ENCODE measurements around the gene CFAP73. TPM values are rescaled to one million over a fixed set of nuclear protein-coding genes. Genes with fewer than 3 reads are reported as not detected.

Gene CFAP73
- total and polyA plus RNA-seq, 3 donors from 2014 or later: 0.81 to 1.2 TPM; not detected in 1

GRCh38 chr12:113174461-113175384, 25.2 kb downstream of the CFAP73 start:
- DNase-seq: peak; percentile 89
- Histone ChIP-seq H3K4me1 (peaks cover 11% of the 10 kb centered on the region), H3K27ac (peak overlapping the region in 1 of 2 donors; percentile 44), H3K4me3 (no peak overlapping the region), H3K27me3 (no peaks in the 10 kb centered on the region), H3K36me3 (ENCODE audit: low read depth, missing control alignments) (no peaks in the 10 kb centered on the region), H3K9me3 (no peaks in the 10 kb centered on the region)
- intact Hi-C loops (cut with DNase I; ENCODE audit: low total_unique reads): no loop called here
- 49 to 54% methylated on average over 19 to 32 of the region's 32 CpGs for WGBS, 2 donors
- TF ChIP-seq CTCF (IDR thresholded peaks at IDR 0.05): peak; percentile 87 to 97 (median 89)
- no peak for TF ChIP-seq POLR2A (IDR thresholded peaks at IDR 0.05)

- intact Hi-C loops (cut with DNase I; ENCODE audit: low total_unique reads): no loop called here
- 58 to 79% methylated on average over 2 to 14 of the region's 14 CpGs for WGBS, 2 donors
- Histone ChIP-seq H3K4me3 (no peak overlapping the region), H3K36me3 (ENCODE audit: low read depth, missing control alignments) (no peaks in the 10 kb centered on the region), H3K27ac (no peak overlapping the region), H3K27me3 (no peaks in the 10 kb centered on the region), H3K9me3 (no peaks in the 10 kb centered on the region), H3K4me1 (peaks cover 15% of the 10 kb centered on the region)
- TF ChIP-seq CTCF (IDR thresholded peaks at IDR 0.05) (no peak), POLR2A (IDR thresholded peaks at IDR 0.05) (no peak)
- DNase-seq: no peak
Measured at GRCh38 chr12:113179023-113179422, 29.5 kb downstream of the CFAP73 start.

GRCh38 chr12:113180333-113180732, 30.8 kb downstream of the CFAP73 start:
- H3K4me3 ChIP-seq: no peak overlapping the region
- H3K27me3 ChIP-seq: no peaks in the 10 kb centered on the region
- intact Hi-C loops (cut with DNase I; ENCODE audit: low total_unique reads): no loop called here
- H3K36me3 ChIP-seq (ENCODE audit: low read depth, missing control alignments): no peaks in the 10 kb centered on the region
- H3K4me1 ChIP-seq: peaks cover 9% of the 10 kb centered on the region
- H3K27ac ChIP-seq: no peak overlapping the region
- WGBS, 2 donors: 81 to 87% methylated on average over 4 of the region's 4 CpGs
- no peak for DNase-seq
- no peaks in the 10 kb centered on the region for H3K9me3 ChIP-seq
- no peak for TF ChIP-seq POLR2A (IDR thresholded peaks at IDR 0.05)
- TF ChIP-seq CTCF (IDR thresholded peaks at IDR 0.05): no peak

- H3K36me3 ChIP-seq (ENCODE audit: low read depth, missing control alignments): no peaks in the 10 kb centered on the region
- intact Hi-C loops (cut with DNase I; ENCODE audit: low total_unique reads): no loop called here
- no peak overlapping the region for H3K27ac ChIP-seq
- H3K9me3 ChIP-seq: no peaks in the 10 kb centered on the region
- no peak for DNase-seq
- WGBS, 2 donors: 67 to 81% methylated on average over 3 of the region's 3 CpGs
- peaks cover 12% of the 10 kb centered on the region for H3K4me1 ChIP-seq
- no peak overlapping the region for H3K4me3 ChIP-seq
- no peak for TF ChIP-seq POLR2A (IDR thresholded peaks at IDR 0.05)
- TF ChIP-seq CTCF (IDR thresholded peaks at IDR 0.05): no peak
- H3K27me3 ChIP-seq: no peaks in the 10 kb centered on the region
Measured at GRCh38 chr12:113181975-113182374, 32.5 kb downstream of the CFAP73 start.
